OCI-M2 (cell line): Measurements from ENCODE around the gene P2RY1.
A peak's percentile ranks its signal among the peaks of the same experiment; 100 is the strongest.

Experiments
- DNase-seq: peaks from one replicate; lab custom pipeline; 2025; ENCODE audit not compliant: unreplicated experiment; lab: John Stamatoyannopoulos, UW

The P2RY1 gene, protein sequence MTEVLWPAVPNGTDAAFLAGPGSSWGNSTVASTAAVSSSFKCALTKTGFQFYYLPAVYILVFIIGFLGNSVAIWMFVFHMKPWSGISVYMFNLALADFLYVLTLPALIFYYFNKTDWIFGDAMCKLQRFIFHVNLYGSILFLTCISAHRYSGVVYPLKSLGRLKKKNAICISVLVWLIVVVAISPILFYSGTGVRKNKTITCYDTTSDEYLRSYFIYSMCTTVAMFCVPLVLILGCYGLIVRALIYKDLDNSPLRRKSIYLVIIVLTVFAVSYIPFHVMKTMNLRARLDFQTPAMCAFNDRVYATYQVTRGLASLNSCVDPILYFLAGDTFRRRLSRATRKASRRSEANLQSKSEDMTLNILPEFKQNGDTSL

DNA sequence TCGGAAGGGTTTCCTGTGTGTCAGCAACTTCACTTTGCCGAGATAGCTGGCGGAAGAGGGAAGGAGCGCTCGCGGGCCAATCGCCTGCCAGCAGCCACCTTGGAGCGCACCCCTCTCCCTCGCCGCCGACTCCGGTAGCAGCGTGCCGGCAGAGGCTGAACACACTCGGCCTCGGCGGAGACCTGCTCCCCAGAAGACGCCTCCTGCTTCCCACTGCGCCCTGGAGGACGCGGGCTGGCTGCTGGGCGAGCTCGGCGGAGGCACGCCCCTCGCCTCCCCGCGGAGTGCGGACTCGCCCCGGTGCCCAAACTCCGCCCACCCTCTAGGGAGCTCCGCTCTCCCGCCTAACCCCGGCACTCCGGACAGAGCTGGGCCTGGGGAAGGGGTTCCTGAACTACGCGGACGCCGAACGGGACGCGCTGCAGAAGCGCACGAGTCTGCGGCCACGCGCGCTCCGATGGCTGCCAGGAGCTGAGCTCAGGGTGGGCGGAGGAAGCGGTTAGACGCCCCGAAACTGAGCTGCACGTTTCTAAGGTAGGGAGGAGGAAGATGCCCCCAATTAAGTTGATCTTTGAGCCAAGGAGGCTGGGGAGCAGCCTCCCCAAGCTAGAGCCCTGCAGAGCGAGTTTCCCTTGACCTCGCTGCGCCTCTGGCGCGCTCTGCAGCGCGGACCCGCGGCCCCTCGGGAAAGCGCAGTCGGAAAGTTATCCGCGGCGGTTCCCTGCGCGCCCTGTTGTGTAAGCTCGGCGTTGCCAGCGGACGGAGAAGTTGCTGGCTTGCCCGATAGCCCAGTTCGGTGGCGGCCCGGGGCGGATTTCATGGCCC, at the start of gene P2RY1:
Gene P2RY1, plus strand, starts transcription at position 356 of the 825 bp plus-strand sequence. CDS start 652 bp downstream, outside the sequence.
- DNase-seq = no peak

DNA sequence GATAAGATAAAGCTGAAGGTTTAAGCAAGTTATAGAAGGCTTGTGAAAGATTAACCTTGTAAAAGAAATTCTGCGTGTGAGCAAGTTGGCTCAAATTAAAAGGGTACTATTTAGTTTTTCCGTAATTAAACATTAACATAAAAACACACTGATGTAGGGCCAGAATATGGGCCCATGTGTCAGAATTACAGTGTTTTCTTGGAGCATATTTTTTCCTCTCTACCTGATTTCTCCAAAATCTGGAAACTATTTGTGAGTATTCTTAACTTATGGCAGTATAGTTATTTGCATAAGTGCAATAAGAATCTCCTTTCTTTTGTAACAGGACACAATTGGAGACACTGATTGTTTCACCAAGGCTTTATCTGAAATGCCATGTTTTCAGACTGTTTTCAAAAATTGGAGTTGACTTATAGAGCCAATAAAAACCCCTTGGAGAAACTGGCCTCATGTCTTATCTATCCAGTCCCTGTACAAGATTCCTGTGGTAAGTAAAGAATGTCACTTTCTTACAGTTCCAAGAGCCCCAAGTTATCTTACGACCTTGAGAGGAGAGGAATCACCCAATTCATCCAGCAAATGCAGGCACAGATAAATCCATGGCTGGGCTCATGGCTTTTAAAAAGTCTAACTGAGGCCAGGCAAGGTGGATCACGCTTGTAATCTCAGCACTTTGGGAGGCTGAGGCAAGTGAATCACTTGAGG, 47.8 kb upstream of the P2RY1 start:
- no peak for DNase-seq

DNA sequence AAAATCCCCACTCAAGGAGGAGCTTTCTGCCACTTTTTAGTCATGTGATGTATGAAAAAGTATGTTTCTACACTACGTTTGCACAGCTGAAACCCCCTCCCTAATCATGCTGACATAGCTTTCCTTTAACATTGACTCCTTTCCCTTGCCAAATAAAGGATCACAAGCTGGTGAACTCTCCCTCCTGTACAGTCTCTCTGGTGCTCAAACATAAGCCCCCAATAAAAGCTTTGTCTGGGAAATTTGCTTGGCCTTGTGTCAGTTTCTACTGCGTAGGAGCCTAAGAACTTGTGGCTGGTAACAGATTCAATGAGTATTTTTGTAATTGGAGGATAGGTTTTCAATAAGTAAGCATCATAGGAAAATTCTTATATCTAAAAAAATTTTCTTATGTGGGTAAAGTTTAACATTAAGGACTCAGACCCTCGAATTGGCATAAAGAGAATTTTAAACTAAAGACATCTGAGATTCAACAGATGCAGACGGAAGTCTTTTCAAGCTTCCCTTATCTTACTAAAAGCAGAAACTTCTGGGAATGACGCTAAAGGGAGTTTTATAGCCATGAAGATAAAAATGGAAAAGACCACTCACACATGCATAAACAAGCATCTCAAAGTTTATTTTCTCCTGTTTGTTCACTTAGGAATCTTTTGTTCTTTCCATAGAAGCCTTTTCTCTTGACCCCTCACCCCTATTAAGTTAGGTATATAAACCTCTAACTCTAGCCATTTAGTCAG, 44.1 kb upstream of the P2RY1 start:
- no peak for DNase-seq

DNA sequence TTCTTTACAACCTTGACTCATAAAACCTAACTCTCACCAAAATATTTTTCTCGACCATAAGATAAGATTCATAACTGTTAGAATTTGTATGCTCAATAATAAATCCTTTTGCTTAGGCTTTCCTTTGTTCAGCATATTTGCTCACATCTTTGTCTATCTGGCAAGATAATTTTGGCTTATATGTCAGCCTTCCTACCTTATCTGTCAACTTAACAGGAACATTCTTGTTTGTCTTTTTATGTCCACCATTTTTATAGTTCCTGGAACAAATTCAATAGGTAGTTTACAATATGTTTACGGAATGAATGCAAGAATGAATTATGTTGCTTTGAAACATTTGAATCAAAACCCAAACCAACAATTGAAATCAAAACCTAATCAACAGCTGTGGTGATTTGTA, 41.0 kb upstream of the P2RY1 start:
- no peak for DNase-seq

DNA sequence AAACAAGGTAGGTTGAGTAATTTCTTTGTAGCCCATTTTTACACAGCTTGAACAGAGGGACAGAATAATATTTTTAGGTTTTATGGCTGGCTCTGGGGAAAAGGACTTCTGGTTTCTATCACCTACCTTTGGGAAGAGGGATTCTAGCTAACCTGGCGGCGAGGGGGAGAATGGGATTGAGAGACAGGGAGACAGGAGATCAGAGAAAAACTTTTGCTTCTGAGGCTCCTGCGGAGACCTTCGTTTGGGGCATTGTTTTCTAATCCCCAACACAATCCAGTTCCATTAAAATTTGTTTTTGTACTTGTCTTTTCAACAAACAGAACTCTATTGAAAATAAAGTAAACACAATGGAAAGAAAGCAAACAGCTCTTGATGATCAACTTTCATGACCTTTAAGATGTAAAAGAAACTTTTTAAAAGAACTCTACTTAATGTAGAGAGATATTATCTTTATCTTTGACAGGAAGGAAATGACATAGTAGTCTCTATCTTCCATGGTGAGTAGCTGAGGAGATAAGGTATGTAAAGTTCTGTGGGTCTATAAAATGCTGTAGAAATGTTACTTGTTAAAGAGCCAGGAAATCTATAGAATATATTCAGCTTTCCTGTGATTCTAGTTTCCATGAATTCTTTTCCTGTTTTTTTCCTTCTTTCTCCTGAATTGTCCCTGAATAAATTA, 37.0 kb upstream of the P2RY1 start:
- no peak for DNase-seq

DNA sequence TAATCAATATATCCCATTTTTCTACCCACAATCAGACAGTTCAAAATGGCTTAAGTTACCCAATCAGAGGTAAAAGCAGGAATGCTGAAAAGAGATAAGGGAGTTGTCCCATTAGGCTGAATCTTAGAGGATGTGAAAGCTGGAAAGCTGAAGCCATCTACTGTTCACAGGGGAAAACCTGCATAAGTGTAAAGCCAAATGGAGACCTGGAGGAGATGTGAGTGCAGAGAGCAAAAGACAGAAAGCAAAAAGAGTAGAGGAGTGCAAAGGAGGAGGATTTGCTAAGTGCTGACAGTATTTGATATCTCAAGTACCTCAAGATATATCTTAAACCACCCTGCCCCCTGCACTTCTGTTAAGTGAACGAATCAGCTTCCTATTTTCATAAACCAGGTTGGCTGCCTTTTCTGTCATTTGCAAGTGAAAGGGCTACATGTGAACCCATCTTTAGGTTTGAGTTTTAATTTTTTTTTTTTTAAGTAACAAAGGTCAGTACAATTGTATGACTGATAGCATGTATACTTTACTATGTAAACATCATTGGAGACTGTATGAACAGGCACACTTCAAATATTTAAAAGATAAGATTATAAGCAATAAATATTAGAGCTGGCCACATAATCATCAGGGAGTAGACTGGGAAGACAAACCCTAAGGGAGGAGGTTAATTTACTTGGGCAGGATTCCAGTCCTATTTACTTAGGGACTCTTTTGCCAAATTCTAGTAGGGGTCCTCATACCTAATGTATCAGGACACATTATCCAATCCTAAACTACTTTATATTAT, 22.8 kb upstream of the P2RY1 start:
- no peak for DNase-seq

DNA sequence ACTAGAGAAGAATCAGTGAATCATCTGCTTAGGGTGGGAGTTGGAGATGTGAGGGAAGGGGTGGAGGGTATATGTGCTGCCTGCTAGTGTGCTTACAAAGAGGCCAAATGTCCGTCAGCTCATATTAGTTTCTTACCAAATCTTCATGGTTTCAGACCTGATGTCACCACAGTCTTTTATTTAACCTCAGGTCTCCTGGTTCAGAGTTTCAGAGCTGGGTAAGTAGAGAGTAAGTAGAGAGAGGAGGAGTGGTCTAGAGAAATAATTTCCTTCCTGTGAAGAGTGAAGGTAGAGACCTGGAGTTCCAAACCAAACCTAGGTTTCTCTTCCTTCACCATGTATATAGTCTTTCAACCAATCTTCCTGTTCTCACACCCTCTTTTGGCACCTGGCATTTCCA, 17.5 kb upstream of the P2RY1 start:
- DNase-seq = no peak

DNA sequence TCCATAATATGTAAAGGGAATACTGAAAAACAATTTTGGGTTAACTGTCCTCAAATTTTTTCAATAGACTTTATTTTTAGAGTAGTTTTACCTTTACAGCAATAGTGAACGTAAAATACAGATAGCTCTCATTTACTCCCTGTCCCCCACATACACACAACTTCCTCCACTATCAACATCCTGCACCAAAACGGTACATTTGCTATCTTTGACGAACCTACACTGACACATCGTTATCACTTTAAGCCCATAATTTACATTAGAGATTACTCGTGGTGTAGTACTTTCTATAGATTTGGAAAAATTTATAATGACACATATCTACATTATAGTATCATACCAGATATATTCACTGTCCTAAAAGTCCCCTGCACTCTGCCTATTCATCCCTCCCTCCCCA, 16.9 kb upstream of the P2RY1 start:
- DNase-seq = peak; percentile 40

DNA sequence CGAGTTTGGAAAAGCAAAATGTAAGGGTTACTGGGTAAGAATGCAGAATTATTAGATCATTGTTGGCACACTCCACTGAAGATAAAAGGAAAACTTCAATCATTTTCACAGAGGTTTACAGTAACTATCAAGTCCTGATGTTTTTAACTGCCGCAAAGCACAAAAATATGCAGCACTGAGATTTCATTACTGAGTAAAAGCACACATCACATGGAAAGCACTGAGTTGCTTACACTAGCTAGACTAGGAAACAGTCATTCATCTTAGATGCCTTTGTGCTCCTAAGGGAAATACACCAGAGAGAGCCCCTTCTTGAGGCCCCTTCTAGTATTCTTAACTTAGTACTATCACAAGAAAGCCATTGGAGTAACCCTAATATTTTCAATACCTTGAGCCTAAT, 11.8 kb upstream of the P2RY1 start:
- no peak for DNase-seq

DNA sequence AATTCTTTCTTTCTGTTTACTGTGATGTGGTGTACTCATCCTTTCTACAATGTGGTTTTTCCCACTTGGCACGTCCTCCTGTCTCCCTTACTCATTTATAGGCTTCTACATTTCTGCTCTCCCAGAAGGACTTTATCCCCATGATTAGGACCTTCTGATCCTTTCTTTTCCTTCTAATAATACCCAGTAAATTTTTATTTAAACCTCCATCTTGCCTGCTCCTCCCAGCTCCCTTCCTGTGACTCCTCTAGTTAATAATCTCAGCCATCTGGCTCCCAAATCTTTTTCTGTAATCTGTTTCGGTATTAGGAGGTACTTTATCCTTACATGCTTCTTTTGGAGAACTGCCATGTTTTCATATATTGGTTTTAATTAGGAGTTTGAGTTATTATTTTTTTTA, 11.2 kb upstream of the P2RY1 start:
- no peak for DNase-seq

DNA sequence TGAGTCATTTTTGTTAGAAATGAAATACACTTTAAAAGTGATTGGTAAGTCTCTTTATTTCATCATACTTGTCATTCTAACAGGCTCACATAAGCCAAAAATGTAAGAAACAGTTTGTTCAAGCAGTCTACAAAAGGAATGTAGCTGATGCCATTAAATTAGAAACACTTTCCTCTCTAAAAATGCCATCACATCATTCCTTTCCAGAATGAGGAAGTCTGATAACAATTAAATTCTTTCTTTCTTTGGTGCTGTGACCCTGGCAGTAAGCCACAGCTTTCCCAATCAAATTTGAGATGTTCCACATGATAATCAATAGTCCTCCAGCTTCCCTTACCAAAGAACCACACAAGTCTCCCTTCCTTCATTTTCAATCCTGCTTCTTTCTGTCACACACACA, 9.4 kb upstream of the P2RY1 start:
- DNase-seq = no peak

DNA sequence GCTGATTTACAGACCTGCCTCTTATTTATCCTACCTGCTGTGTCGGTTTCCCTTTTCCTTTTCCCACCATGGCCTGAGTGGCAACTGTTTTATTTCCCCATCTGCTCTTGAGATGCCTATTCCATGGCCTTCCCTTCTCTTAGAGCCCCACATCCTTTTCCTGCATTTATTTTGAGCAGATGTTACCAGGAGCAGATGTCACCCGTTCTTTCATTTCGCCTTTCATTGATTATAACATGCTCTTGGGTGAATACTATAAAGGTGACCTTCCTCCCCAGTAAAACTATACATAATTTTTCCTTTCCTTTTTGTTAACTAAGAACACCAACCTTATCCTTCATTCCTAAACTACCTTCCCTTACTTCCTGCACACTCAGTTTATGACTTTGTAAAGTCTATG, 8.5 kb upstream of the P2RY1 start:
- no peak for DNase-seq

DNA sequence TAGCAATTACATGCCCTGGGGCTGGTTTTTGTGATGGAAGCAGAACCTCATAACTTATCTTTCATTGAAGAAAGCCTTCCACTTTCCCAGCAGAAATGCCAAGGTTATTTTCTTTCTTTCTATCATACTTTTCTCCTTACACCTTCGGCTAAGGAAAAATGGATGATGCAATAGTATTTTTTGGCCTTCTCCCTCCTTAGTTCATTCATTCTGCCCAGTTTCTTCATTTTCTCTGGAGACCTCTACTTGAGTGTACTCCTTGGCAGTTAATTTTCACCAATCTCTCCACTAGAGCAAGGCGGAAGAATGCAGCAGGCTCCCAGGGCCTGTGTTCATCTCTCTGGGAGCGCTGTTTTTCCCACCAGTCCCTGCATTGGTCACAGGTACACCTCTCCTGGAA, 7.6 kb upstream of the P2RY1 start:
- no peak for DNase-seq

DNA sequence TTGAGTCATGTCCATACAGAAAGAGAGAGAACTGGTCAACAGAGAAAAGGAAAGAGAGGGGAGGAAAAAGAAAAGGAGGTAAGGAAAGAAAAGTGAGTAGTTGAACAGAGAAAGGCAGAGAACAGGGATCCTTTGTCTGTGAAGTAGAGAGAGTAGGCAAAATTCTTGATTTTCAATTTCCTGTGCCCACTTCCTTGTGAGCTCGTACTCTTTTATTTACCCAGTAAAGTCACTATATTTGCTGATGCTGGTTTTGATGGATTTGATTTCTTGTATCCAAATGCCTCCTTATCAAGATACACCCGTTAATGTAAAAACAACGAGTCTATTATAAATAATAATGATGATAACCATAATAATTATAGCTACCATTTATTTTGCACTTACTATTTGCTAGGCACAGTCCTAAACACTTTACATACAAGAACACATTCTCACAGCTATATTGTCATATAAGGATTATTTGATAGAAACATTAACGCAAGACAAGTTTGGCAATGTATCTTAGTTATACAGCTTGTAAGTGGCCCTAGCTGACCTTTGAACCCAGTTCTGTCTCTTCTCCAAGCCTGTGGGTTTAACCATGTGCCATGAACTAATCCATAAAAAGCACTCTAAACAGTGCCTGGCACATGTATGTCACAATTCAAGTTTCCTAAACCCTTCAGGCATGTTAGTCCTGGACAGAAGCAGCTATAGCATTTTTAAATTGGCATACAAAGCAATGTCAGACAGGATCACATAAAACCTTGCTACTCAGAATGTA, 6.7 kb upstream of the P2RY1 start:
- DNase-seq = no peak

DNA sequence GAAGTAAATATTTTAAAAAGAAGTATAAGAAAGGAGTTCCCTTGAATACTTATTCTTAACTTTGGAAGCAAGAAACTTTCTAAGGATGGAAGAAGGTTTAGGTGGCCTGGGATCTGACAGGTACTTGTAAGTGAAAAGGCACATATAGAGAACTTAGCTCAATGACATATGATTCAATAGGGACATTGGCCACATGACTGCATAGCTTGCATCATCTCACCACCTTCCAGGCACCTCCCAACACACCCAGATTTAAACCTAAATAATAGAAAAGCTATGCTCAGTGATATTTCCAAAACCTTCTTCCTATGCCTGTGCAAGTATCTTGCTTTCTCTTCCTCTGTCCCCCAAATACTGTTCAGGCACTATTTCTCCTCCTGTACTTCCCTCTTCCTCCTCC, 4.7 kb upstream of the P2RY1 start:
- no peak for DNase-seq

DNA sequence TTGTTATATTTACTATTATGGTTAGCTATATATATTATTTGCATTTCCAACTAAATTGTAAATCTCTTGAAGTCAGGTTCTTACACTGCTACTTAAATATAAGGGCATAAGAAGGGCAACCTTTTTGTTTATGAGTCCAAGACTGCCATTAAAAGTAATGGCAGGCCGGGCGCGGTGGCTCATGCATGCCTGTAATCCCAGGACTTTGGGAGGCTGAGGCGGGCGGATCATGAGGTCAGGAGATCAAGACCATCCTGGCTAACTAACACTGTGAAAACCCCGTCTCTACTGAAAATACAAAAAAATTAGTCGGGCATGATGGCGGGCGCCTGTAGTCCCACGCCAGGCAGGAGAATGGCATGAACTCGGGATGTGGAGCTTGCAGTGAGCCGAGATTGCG, 2.9 kb upstream of the P2RY1 start:
- no peak for DNase-seq

DNA sequence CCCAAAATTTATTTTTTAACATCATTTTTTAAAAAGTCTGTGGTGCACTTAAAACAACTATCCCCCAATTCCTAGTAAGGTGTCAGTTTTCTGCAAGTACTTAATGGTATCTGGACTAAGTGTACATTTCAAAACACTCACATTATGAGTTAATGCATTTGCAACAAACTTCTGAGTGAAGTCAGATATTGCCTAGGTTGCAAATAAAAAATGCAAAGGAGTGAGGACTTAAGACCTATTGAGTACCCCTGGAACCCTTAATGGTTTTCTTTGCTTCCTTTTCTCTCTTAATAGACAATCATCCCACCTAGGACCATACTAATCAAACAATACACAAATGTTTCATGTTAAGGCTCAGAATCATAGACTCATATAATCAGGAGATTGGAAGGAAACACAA, 1.8 kb upstream of the P2RY1 start:
- no peak for DNase-seq

DNA sequence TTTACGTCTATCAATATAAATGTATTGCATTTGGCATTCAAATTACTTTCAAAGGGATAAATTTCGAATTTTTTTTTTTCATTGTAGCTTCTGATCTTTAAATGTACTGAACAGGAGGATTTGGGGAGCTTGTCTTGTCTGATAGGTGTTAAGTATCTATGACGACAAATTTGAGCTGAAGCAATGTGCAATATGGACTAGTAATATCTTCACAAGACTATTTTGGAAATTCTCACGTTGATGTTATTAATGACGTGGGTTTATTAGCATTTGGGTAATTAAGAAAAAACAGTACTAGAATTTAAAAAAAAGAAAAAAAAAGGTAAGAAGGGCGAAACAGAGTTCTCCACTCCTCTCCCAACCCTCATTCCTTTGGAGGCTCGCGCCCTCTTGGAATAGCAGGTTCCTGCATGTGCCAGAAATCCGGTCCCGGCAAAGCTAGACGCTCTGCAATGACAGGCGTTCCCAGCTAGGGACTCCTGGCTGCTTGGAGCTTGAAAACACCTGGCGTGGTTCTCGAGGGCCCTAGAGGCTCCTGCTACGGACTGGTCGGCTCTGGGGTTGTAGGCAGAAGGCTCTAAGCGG, 648 bp upstream of the P2RY1 start:
- DNase-seq = no peak
